8988T (cell line): ENCODE results near the gene MN1.

Experiments used
- DNase-seq: peaks from one replicate; pipeline ENCODE4 v3.0.0; 2011

MN1 gene

GRCh38 chr22:27825174-27825573 lies 23.6 kb upstream of the MN1 start:
- no peak for DNase-seq

DNA sequence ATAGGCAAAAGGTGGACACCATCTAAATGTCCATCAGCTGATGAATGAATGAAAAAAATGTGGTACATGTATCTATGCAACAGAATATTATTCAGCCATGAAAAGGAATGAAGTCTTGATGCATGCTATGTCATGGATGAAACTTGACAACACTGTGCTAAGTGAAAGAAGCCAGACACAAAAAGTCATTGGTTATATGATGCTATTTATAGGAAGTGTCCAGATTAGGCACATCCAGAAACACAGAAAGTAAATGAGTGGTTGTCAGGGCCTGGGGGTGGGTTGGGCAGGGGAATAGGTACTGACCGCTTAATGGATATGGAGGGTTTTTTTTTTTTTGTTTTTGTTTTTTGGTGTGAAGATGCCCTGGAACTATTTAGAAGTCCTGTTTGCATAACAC lies 21.7 kb upstream of the MN1 start:
- DNase-seq = no peak

GRCh38 chr22:27820896-27821866 lies 19.6 kb upstream of the MN1 start:
- no peak for DNase-seq

DNA sequence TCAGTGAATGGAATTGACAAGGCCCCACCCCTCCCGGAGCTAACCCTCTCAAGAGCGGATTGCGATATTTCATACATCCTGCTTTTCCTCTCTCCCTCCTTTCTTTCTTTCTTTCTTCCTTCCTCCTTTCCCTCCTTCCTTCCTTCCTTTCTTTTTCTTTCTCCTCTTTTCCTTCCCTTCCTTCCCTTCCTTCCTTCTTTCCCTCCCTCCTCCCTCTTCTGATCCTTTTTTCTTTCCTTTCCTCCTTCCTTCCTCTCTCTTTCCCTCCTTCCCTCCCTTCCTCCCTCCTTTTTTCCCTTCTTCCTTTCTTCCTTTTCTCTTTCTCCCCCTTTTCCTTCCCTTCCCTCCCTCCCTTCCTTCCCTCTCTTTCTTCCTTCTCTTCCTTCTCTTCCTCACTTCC lies 15.0 kb upstream of the MN1 start:
- no peak for DNase-seq

DNA sequence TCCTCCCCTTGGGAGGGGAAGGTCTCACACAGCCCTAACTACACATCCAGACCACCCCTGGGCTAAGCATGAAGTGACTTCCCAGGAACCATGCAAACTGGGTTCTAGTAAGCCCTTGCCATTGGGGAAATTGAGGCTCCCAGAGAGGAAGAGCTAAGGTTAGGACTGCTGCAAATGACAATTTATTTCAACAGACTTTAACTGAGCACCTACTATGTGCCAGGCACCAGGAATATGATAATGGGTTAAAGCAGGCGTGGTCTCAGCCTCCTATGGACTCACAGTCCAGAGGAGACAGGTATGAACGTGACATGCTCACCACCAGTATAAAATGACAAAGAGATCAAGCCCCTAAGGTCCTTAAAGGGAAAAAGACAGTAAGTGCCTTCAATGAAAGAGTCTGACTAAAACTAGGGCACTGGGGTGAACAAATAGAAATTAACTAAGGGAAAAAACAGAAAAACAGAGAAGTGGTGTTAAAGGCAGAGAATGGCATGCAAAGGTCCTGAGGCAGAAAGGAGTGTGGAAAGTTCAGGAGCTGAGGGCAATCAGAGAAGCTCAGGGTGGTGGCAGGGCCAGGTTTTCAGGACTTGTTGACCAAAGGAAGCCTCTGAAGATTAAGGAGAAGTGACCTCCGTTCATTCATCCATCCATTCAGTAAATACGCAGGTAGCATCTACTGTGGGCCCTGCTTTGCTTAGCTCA lies 14.4 kb upstream of the MN1 start:
- no peak for DNase-seq

- no peak for DNase-seq
Measured at GRCh38 chr22:27814993-27815392, 13.4 kb upstream of the MN1 start.

DNA sequence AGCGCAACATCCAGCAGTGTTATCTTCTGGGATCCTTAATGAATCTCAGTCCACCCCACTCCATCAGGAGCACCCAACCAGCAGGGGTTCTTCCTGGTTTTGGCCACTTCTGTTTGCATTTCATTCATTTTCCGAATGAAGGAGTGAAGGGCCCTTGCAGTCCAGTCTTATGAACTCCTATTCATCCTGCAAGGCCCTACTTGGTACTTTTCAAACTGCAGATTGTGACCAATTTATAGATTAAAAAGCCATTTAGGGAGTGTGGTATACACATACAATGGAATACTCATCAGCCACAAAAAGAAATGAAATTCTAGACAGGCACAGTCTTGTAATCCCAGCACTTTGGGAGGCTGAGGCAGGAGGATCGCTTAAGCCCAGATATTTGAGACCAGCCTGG lies 10.2 kb upstream of the MN1 start:
- DNase-seq = no peak

DNA sequence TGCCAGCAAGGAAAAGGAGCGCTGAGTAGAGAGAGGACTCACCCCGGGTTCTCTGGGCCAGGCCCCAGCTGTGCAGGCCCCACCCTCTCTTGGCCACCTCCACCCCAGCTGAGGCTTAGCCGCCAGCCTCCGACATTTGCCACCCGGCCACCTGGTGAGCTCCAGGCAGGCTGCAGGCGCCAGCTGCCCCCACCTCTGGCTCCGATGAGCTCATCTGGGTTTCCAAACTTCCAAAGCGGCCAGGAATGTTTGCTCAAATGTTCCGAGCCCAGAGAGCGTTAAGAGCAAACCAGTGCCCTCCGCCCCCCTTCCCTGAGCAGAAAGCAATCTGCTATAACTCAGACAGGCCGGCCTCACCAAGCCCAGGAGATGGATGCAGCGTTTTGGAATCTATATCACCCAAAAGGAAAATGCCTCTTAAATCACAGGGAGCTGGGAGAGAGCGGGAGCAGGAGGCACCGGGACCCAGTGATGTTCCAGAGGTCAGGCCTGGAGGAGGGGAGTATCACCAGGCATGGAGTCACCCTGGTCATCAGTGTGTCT lies 9.1 kb upstream of the MN1 start:
- no peak for DNase-seq

- DNase-seq = no peak
Measured at GRCh38 chr22:27809700-27810608, 8.4 kb upstream of the MN1 start.

DNA sequence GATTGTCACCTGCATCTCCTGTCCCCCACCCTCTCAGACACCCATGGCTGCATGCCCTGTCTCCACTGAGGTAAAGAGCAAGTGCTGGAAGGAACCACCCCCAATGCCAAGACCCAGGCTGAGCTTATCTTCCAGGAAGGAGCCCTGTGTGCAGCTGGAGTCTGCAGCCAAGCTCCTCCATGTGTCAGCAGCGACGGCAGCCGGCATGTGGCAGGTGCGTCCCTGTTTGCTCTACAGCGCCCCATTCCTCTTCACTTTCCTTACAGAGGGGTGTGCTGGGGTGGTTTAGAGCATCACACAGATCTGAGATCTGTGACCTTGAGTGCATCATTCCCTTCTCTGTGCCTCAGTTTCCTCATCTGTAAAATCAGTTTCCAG lies 7.7 kb upstream of the MN1 start:
- no peak for DNase-seq

GRCh38 chr22:27808451-27809225 lies 7.1 kb upstream of the MN1 start:
- no peak for DNase-seq

DNA sequence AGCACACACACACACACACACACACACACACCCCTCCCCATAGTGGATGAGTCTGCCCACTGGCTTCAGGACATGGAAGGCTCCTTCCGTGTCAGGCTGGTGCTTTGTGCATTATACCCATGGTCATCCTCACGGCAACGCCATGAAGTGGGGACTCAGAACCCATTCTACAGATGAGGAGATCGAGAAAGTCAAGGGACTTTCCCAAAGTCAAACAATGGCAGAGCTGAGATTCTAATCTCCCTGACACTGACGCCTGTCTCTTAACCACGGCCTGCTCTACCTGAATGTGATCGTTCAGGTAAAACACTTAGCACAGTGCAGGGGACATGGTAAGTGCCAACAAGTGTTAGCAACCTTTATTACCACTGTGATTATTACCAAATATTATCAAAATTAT lies 4.3 kb upstream of the MN1 start:
- DNase-seq = no peak

DNA sequence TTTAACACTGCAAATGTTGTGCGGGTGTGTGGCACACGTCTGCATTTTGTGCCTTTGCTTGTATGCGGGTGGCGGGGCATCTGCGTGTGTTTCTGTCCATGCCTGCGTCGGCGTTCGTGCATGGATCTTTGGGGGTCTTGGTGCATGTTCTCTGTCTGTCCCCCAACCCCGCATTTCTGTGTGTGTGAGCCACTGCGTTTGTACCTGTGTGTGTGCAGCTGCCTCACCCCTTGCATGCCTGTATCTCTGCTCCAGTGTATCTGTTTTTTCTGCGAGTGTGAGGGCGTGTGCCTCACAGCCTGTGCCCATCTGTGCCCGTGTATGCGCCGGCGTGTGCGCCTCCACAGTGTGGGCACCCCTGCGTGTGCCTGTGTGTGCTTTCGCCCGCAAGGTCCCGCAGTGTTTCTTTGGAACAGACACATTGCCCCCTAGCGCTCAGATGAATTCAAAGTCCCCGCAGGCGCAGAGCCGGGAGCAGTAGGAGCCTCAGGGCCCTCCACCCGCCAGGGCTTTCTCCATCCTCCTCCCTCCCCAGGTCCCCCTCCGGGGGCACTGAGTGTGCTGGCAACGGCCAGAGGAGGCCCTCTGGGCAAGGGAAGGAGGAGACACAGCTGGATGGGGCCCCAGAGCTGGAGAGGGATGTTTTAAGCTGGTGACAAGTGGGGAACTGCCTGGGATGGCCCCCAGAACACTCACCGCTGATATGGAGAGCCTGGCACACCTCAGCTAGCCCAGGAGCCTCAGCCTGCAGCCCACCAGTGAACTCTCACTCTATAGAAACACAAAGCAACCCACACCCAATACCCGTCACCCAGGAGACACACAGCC lies 3.1 kb upstream of the MN1 start:
- DNase-seq = peak; percentile 71

- no peak for DNase-seq
Measured at GRCh38 chr22:27803841-27804415, 2.4 kb upstream of the MN1 start.

DNA sequence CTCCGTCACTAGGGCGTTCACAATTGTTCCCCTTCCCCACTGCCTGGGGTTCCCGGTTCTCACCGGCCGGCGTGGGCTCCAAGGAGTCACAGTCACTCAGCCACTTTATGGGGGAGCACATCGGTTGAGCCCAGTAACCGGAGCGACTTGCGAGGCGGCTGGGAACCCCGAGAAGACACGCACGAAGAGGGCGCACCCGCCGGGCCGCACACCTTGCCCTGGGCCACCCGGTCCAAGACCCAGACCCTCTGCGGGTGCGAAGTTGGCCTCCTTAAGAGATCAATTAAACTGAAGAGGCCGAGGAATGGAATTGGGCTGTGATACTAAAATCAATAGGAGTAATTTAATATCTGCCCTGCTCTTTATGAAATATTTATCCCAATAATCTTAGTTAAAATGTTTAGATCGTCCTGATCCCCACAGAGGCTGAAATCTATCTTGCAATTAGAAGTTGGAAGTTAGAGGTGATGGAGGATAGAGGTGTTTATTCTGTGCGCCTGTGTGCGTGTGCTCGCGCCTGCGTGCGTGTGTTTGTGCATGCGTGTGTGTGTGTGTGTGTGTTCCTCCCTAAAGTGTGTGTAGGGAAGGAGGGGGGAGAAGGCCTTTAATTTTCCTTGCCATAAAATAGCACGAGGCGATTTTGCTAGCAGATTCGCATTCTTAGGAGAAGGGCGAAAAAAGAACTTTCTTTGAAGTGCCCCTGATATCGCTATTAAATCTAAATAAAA lies 954 bp upstream of the MN1 start:
- no peak for DNase-seq

- peak; percentile 49 for DNase-seq
Measured at GRCh38 chr22:27801202-27801615, 347 bp downstream of the MN1 start.

- peak; percentile 55 for DNase-seq
Measured at GRCh38 chr22:27800250-27801201, 1.0 kb downstream of the MN1 start.

- DNase-seq = no peak
Measured at GRCh38 chr22:27799827-27800249, 1.7 kb downstream of the MN1 start.
